Upper lobe of left lung (tissue), 4 donors: Measurements from ENCODE around the gene FBXO45.

ENCODE experiments used
- CTCF ChIP-seq, 6 experiments: fragments of 450-650 bp in 4 of 6; fragments of 200-600 bp in 2 of 6; sonication (generic) in 2 of 6; IDR thresholded peaks; one replicate each; pipeline ENCODE4 v1.5.1; 2016 to 2019; ENCODE audit warnings: antibody characterized with exemption in 6 of 6
- EP300 ChIP-seq, 4 donors: sonication (generic); formaldehyde crosslinking; IDR thresholded peaks; one replicate each; pipeline ENCODE4 v1.5.1; 2017; ENCODE audit warnings: antibody characterized with exemption in 4 of 4, control low read depth in 2 of 4
- POLR2A ChIP-seq, 4 donors: fragments of 450-650 bp; IDR thresholded peaks; one replicate each; pipeline ENCODE4 v1.5.1; 2016 to 2017; ENCODE audit warnings: antibody characterized with exemption in 4 of 4, mild to moderate bottlenecking in 2 of 4
- POLR2AphosphoS5 ChIP-seq, 2 donors: sonication (generic); formaldehyde crosslinking; IDR thresholded peaks; one replicate each; pipeline ENCODE4 v1.5.1; 2017; ENCODE audit warnings: antibody characterized with exemption in 2 of 2

- TF ChIP-seq CTCF (IDR thresholded peaks at IDR 0.05), result no peak
- no peak for TF ChIP-seq POLR2A (IDR thresholded peaks at IDR 0.05)
- TF ChIP-seq POLR2AphosphoS5 (IDR thresholded peaks at IDR 0.05), result no peak
- TF ChIP-seq EP300 (IDR thresholded peaks at IDR 0.05), result no peak
Measured at GRCh38 chr3:196525141-196525540, 43.3 kb upstream of the FBXO45 start.
